CD4-positive, alpha-beta T cell treated with Interleukin-6 for 4 hours (primary cell): ENCODE results near the gene IGF1R.

Experiments
- DNase-seq: peaks from one replicate; pipeline ENCODE4 v3.0.0-alpha.2; 2020; ENCODE audit warnings: mixed read lengths

Gene IGF1R

DNA sequence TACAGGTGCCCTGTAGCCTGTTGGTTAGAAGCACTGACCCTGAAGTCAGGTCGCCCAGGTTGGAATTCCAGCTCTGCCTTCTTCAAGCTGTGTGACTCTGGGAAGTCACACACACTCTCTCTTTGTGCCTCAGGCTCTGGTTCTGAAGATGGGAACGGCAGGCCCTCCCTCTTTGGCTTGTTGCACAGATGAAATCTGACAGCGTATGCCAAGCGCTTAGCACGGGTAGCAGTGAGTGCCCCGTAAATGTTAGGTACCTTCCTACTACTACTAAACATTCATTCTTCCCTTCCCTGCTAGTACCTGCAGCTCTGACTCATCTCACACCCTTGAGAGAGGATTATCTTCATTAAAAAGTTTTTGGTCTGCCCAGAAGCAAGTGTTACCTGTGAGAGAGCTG lies 220.2 kb downstream of the IGF1R start:
- DNase-seq, result no peak

DNA sequence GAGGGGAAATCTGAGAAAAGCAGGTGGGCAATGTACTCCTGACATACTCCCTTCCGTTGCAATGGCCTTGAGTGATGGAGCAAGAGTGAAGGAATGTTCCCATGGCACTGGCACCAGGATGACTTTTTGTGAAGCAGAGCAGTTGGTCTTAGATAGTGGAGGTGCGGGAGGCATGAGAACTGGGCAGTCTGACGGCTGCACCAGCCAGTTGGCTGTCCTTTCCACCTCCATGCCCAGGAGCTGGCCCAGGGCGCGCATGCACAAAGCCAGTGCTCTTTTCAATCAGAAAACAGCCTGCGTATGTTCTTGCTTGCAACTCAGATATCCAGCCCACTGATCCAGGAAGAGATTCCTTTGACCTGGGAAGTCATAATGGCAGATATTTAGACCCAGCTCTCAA lies 222.4 kb downstream of the IGF1R start:
- no peak for DNase-seq

- DNase-seq, result no peak
These were observed 224.4 kb downstream of the IGF1R start for GRCh38 chr15:98872774-98873173.

GRCh38 chr15:98873441-98874218 lies 225.3 kb downstream of the IGF1R start:
- DNase-seq, result no peak

- no peak for DNase-seq
These were observed 226.0 kb downstream of the IGF1R start for GRCh38 chr15:98874370-98874769.

DNA sequence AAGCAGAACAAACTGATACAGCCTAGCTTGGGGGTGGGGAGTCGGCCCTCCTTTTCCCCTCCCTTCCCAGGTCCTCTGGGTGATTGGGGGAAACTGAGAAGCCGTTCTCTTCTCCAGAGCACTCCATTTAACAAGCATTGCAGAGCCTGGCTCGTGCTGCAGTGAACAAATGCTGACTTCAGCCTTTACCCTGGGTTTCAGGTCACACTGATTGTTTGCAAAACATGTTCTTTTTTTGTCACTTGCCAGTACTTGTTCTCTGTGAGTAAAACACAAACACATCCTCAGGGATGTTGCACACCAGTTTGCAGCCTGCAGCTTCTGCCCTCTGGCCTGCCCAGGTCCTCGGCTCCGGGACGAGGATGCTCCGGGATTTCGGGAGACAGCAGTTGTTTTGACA lies 226.4 kb downstream of the IGF1R start:
- DNase-seq, result no peak

GRCh38 chr15:98875309-98875708 lies 227.0 kb downstream of the IGF1R start:
- no peak for DNase-seq

DNA sequence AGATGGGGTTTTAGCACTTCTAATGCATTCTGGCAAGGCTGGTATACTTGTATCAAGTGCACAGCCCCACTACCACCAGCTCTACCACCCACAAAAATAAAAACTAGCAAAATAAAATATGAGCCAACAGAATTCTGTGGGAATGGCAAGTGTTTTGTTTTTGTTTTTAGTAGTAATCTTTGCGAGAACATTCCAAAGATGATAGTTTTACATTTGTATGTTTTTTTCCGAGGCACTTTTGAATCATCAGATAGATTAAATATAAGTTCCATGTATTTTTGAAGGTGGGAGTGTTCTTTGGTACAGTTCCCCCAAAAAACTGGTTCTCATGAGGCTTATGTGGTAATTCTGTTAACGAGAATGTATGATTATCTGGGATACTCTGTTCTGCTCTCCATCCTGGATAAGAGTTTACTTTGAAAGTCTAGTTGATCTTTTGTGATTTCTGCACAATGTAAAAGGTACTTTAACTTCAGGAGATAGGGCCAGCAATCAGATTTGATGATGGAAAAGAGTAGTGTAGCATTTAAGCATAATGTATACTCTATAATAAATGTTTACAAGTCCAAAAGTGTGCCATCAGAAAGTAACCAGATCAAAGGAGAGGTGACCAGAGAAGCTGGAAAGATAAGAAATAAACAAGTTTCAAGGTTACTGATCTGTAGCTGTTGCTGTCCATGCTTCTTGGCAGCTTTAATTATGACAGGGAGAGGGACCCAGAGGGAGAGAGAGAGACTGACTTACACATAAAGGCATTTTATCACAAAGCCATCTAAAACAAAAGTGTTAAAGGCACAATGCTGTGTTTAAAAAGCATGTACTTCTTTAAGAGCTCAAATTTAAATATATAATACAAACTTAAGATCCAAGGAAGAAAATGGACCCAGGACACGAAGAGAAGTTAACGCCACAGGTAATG lies 228.4 kb downstream of the IGF1R start:
- DNase-seq, result no peak

DNA sequence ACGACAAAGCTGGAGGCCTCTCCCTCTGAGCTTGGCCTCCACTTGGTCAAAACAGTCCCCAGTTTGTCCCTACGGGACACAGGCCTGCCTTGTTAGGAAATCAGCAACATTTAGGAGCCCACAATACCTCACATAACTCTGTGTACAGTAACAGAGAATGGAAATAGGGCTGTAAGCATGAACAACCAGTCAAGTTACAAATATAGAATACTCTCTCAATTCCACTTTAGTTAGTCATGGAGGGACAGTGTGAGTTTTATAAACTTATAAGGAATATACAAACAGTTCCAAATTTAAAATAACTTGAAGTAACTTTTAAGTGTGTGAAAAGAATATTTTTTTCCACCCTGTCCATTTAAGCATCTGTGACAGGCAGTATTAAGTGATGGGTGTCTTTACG lies 229.8 kb downstream of the IGF1R start:
- no peak for DNase-seq

DNA sequence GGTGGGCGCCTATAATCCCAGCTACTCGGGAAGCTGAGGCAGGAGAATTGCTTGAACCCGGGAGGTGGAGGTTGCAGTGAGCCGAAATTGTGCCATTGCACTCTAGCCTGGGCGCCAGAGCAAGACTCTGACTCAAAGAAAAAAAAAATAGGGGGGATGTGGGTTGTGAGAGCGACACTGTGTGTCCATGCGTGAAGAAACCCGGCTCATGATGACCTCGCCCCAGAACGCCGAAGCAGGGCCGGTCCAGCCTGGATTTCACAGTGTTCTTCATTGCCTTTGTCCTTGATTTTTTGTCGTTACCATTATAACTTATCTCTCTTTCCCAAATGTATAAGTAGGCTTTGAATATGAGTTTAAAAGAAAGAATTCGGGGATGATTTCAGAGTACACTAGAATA lies 230.5 kb downstream of the IGF1R start:
- no peak for DNase-seq

DNA sequence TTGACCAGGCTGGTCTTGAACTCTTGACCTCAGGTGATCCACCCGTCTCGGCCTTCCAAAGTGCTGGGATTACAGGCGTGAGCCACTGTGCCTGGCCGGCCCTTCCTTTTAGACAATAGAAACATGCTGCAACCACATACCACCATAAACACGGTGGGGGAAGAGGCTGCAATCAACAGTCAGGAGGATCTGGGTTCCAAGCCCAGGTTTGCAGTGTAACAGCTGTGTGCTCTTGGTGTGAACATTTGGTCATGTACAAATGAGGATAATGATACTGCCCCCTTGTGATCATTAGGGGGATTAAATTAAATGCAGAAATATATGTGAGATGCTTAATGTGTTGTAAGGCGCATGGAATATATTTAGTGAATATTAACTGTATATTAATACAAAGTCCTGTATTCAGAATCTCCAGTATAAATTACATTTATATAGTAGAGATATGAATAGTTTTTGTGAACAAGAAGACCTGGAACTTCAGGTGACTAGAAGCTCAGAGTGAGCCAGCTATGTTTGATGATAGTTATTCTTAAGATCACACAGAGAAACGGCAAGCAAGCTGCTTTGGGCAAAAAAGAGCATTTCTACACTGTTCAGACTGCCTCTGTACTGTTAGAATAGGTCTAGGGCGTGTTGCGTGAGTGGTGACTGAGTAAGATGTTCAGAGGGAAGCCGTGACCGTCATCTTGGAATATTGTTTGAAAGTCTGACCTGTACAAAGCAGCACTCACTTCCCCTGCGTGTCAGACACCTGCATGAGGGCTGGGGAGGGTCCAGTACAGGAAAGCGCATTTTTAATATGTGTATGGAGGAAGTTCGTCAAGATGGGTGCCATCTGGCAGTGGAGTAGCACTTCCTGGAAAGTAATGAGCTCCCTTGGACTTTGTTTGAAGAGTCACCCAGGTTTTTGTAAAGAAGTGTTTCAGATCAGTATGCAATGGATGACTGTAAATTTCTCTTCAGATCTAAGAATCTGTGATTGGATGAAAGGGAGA lies 233.5 kb downstream of the IGF1R start:
- no peak for DNase-seq

DNA sequence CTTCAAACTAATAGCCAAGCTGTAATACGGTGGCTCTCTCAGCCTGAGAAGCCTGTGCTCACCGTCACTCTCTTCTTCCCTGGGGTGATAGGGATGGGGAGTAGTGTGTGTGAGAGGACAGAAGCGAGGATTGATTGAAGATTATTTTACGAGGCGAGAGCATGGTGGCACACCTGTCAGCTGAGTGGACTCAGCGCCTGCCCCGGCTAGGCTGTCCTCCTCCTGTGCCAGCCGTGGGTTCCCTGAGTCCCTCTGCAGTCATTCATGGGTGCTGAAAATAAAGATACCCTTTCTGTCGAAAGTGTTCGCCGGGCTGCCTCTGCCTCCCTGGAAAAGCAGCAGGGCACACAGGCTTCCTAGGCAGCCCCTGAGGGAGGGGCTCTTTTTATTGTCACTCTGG lies 235.1 kb downstream of the IGF1R start:
- no peak for DNase-seq

DNA sequence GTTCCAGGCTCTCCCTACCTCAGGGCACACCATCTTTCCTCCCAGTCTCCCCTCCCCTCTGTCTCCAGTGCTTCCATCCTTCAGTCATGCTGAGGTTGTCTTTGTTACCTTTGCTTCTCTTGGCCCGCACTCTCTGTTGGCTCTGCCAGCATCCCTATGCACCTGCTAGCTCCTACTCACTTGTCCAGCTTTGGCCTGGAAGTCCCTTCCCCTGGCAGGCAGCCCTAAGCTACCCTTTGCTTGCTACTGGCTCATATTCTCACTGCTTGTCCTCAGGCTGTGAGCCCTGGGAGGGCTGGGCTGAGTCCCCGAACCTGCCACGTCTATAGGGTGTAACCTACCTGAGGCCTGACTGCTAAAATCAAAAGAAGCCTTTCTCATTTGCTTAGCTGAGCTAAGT lies 236.6 kb downstream of the IGF1R start:
- no peak for DNase-seq

DNA sequence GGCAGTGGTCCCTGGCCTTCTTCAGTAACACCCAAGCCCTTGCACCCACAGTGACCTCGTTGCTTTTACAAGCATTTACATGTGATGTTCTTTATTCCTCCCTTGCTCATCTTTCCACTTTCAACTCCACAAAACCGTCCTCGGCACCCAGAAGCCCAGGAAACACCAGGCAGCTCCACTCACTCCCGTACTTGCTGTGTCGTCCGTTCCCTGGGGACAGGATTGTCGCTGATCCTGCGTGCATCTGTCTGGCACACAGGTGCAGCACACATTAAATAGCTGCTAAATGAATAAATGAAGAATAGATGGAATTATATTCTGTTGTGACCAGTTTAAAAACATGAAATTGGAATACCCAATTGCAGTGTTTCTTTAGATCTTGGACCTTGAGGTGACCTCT lies 239.6 kb downstream of the IGF1R start:
- no peak for DNase-seq

DNA sequence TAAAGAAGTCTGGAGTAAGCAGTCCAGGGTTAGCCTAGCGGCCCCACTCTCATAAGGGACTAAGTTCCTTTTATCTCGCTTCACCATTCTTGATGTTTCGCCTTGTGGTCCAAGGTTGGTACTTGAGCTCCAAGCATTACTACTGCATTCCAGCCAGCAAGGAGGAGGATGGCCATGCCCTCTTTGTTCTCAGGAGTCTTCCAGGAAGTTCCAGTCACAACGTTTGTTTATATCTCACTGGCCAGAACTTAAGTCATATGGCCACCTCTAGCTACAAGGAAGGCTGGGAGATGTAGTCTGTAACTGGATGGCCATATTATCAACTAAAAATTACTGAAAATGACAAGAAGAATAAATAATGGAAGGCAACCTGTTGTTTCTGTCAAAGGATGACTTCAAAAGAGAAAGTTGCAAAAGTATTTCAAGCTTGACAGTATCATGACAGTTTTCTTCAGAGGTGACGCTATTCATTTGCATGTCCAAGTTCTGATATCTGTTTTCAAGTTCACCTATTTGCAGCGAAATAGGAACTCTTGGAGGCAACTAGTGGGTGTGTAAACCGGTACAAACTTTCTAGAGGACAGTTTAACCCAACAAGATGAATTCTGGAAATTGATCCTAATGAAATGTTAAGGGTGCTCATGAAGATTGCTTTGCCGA lies 240.6 kb downstream of the IGF1R start:
- DNase-seq, result no peak

GRCh38 chr15:98889930-98890695 lies 241.8 kb downstream of the IGF1R start:
- no peak for DNase-seq

GRCh38 chr15:98891301-98891700 lies 243.0 kb downstream of the IGF1R start:
- no peak for DNase-seq

GRCh38 chr15:98893401-98893800 lies 245.1 kb downstream of the IGF1R start:
- no peak for DNase-seq

DNA sequence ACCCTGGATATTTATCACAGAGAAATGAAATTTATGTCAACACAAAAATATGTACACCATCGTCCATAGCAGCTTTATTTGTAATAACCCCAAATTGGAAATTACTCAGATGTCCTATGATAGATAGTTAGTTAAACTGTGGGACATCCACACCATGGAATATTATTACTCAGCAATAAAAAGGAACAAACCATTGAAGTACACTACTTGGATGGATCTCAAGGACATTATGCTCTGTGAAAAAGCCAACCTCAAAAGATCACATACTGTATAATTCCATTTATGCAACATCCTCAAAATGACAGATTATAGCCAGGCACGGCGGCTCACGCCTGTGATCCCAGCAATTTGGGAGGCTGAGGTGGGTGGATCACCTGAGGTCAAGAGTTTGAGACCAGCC lies 246.0 kb downstream of the IGF1R start:
- no peak for DNase-seq

- DNase-seq, result no peak
These were observed 247.8 kb downstream of the IGF1R start for GRCh38 chr15:98896002-98896721.
